ENCODE results near the gene SNHG17.

DNA sequence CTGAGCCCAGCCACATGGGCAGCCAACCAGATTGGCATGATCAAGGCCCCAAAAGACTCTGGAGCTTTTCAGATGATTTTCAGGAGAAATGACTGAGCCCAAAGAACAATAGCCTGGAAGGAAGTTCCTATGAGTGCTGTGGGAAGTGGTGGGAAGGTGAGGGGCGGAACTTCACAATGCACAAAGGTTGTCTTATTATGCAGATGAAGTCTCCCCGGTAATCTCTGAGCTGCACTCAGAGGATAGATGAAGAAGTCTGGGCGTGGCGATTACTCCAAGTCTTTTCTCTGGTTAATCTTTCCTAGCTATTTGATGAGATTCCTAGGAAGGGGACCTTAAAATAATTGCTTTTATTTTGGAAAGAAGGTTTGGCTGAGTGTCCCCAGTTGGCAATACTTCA lies 52.0 kb downstream of the SNHG17 start:
- TF ChIP-seq, protein P1, sequence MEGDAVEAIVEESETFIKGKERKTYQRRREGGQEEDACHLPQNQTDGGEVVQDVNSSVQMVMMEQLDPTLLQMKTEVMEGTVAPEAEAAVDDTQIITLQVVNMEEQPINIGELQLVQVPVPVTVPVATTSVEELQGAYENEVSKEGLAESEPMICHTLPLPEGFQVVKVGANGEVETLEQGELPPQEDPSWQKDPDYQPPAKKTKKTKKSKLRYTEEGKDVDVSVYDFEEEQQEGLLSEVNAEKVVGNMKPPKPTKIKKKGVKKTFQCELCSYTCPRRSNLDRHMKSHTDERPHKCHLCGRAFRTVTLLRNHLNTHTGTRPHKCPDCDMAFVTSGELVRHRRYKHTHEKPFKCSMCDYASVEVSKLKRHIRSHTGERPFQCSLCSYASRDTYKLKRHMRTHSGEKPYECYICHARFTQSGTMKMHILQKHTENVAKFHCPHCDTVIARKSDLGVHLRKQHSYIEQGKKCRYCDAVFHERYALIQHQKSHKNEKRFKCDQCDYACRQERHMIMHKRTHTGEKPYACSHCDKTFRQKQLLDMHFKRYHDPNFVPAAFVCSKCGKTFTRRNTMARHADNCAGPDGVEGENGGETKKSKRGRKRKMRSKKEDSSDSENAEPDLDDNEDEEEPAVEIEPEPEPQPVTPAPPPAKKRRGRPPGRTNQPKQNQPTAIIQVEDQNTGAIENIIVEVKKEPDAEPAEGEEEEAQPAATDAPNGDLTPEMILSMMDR (IDR thresholded peaks at IDR 0.05), result no peak
- no peak for TF ChIP-seq POLR2A (IDR thresholded peaks at IDR 0.05)
